ENCODE results near the gene VOPP1. TPM values are rescaled to one million over a fixed set of nuclear protein-coding genes. Genes with fewer than 3 reads are reported as not detected.

The VOPP1 gene
- total and polyA plus RNA-seq, 10 of the 15 experiments (the other 5 are each of a cell fraction or from before 2014, with no cell fraction given), result 32.8 to 206 (median 129) TPM

DNA sequence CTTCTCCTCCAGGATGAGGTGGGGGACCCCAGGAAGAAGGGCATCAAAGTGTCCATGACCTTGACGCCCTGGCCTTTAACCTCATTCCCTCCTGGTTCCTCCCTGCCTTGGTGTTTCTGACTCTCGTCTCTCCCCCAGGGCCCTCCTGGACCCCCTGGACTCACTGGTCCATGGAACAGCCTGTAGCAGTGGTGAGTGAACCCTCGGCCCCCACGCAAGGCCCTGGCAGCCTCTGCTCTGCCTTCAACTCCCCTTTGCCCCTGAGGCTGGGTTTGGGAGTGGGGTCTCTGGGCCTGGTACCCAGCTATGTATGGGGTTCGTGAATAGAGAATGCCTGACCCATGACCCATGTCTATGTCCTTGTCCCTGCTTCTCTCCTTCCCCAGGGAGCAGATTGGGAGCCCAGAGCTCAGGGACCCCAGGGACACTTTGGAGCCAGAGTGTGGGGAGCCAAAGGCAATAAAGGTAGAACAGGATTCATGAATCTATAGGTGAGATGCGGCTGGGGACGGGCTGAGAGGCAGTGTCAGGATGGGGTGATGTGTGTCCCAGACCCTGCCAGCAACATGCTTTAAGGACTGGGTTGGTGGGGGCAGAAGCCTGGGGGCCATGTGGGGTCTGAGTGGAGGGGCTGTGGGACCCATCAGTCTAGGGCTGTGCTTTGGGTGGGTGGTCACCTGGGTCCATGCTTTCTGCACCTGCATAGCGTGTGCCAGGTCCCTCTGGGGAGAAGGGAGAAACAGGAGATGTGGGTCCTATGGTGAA, 18.4 kb upstream of the VOPP1 start:
- ATAC-seq, result no peak
- no peak overlapping the region for H3K4me3 ChIP-seq
- BruUV-seq (replicated peaks), result no TSS peak
- 62% methylated on average over 8 of the region's 8 CpGs for WGBS (ENCODE audit: insufficient coverage, insufficient replicate concordance, low lambda C conversion rate, missing lambda C conversion rate)
- no peaks in the 10 kb centered on the region for H3K9me3 ChIP-seq (replicated peaks; ENCODE audit: control insufficient read depth, insufficient read depth, low read length)
- H3K4me1 ChIP-seq (ENCODE audit: control insufficient read depth, insufficient read depth, low read length), result peaks cover 4% of the 10 kb centered on the region; the same call in 1 of the 2 replicates
- no peak overlapping the region for H3K4me2 ChIP-seq (ENCODE audit: control insufficient read depth, insufficient read depth)
- no peak overlapping the region for H3K27ac ChIP-seq (ENCODE audit: control insufficient read depth, insufficient read depth)
- no peaks in the 10 kb centered on the region for H3K36me3 ChIP-seq (ENCODE audit: control insufficient read depth in 2 of 2, insufficient read depth in 2 of 2, low read length in 1 of 2)
- in situ Hi-C loops (cut with MboI) (loop anchor here (5.0 to 25.0 kb wide), 2 partner anchors 153 to 303 kb away; no protein-coding TSS in a partner anchor), intact Hi-C loops (cut with micrococcal nuclease; ENCODE audit: unreplicated experiment) (loop anchor here (5.0 kb wide), 1 partner anchor 308 kb away; no protein-coding TSS in a partner anchor)
- H3K79me2 ChIP-seq (ENCODE audit: control insufficient read depth, insufficient read depth, low read length), result no peaks in the 10 kb centered on the region
- CTCF ChIA-PET, result interaction anchor here (1.1 kb wide), 1 partner anchor 45 kb away, joined by 3 read pairs; no protein-coding TSS in a partner anchor
- RAD21 ChIA-PET (ENCODE audit: unreplicated experiment), result no interaction called here
- no peak overlapping the region for H3K9ac ChIP-seq (ENCODE audit: control insufficient read depth, insufficient read depth, low read length)
- TF ChIP-seq SIX5 (IDR thresholded peaks at IDR 0.05; ENCODE audit: low read depth, low read length, severe bottlenecking), result no peak
- TF ChIP-seq RELA (IDR thresholded peaks at IDR 0.05; ENCODE audit: borderline replicate concordance, partially characterized antibody), result no peak
- TF ChIP-seq MYC (IDR thresholded peaks at IDR 0.05; ENCODE audit: insufficient read depth, insufficient read length, insufficient replicate concordance, low read length, severe bottlenecking), result no peak
- no peak for TF ChIP-seq TAF1 (IDR thresholded peaks at IDR 0.05; ENCODE audit: borderline replicate concordance, low read depth, low read length)
- TF ChIP-seq, protein P1, sequence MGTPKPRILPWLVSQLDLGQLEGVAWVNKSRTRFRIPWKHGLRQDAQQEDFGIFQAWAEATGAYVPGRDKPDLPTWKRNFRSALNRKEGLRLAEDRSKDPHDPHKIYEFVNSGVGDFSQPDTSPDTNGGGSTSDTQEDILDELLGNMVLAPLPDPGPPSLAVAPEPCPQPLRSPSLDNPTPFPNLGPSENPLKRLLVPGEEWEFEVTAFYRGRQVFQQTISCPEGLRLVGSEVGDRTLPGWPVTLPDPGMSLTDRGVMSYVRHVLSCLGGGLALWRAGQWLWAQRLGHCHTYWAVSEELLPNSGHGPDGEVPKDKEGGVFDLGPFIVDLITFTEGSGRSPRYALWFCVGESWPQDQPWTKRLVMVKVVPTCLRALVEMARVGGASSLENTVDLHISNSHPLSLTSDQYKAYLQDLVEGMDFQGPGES (IDR thresholded peaks at IDR 0.05), result no peak
- no peak for TF ChIP-seq SMAD5 (IDR thresholded peaks at IDR 0.05; ENCODE audit: low read depth)
- no peak for TF ChIP-seq FOXK2 (IDR thresholded peaks at IDR 0.05)
- no peak for TF ChIP-seq ZNF24 (IDR thresholded peaks at IDR 0.05)
- no peak for TF ChIP-seq NFYB (IDR thresholded peaks at IDR 0.05; ENCODE audit: insufficient read depth, low read depth, low read length)
- no peak for FAIRE-seq
- H3K27me3 ChIP-seq (replicated peaks in 1 of 2; ENCODE audit: control insufficient read depth in 2 of 2, insufficient read depth in 2 of 2, low read length in 1 of 2), result no peaks in the 10 kb centered on the region
- no peak for DNase-seq (ENCODE audit: low read depth, low spot score)
- H2AFZ ChIP-seq (ENCODE audit: control insufficient read depth, low read depth, low read length), result no peak overlapping the region
- H4K20me1 ChIP-seq (ENCODE audit: control insufficient read depth, insufficient read depth), result no peaks in the 10 kb centered on the region
- POLR2A ChIA-PET, result no interaction called here
- SMC1A ChIA-PET (ENCODE audit: uncharacterized antibody, unreplicated experiment), result no interaction called here
